ENCODE results near the gene CRTC1.

DNA sequence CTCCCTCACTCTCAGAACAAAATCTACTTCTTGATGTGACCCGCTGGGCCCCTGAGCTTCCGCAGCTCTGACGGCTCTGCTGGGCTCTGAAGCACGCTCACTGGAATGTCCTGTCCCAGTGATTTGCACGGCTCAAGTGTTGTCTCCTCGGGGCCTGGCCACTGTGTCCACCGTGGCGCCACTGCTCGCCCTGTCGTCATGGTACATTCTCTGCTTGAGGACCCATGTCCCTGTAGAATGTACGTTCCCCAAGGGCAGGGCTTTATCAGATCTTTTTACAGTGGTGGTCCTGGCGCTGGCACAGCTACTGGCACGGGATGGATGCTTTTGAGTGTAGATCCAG is 34.5 kb upstream of the CRTC1 start:
- TF ChIP-seq, protein P1, sequence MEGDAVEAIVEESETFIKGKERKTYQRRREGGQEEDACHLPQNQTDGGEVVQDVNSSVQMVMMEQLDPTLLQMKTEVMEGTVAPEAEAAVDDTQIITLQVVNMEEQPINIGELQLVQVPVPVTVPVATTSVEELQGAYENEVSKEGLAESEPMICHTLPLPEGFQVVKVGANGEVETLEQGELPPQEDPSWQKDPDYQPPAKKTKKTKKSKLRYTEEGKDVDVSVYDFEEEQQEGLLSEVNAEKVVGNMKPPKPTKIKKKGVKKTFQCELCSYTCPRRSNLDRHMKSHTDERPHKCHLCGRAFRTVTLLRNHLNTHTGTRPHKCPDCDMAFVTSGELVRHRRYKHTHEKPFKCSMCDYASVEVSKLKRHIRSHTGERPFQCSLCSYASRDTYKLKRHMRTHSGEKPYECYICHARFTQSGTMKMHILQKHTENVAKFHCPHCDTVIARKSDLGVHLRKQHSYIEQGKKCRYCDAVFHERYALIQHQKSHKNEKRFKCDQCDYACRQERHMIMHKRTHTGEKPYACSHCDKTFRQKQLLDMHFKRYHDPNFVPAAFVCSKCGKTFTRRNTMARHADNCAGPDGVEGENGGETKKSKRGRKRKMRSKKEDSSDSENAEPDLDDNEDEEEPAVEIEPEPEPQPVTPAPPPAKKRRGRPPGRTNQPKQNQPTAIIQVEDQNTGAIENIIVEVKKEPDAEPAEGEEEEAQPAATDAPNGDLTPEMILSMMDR (IDR thresholded peaks at IDR 0.05; ENCODE audit: insufficient read depth, low read length, poor library complexity, severe bottlenecking): no peak
- no peak for TF ChIP-seq EZH2phosphoT487 (conservative IDR thresholded peaks at IDR 0.05; ENCODE audit: low read length)

All from SU-DHL-6 (cell line).